MM.1S (cell line): ENCODE results near the gene TMCC1.

ENCODE experiments used
- CTCF ChIP-seq: fragments of 300-600 bp; sonication (generic); IDR thresholded peaks from 2 replicates; pipeline ENCODE4 v1.5.1; 2016; ENCODE audit warnings: antibody characterized with exemption, low read length, mixed read lengths
- EZH2phosphoT487 ChIP-seq: fragments of 300-600 bp; sonication (generic); IDR thresholded peaks from 2 replicates; pipeline ENCODE4 v1.6.1; 2018; ENCODE audit warnings: antibody characterized with exemption, low read length

GRCh38 chr3:129697229-129697969 is 196.1 kb downstream of the TMCC1 start:
- no peak for TF ChIP-seq EZH2phosphoT487
- no peak for TF ChIP-seq CTCF
